ENCODE measurements around the gene C13orf46.

GRCh38 chr13:114011226-114011625, 37.4 kb upstream of the C13orf46 start:
- no peak for TF ChIP-seq CTCF (IDR thresholded peaks at IDR 0.05; ENCODE audit: control extremely low read depth in 1 of 3, insufficient read depth in 1 of 3, low read depth in 1 of 3, low read length in 3 of 3)
- TF ChIP-seq POLR2A (IDR thresholded peaks at IDR 0.05; ENCODE audit: control extremely low read depth in 1 of 2, low read depth in 2 of 2, low read length in 2 of 2): no peak
- no peak for TF ChIP-seq CHD2 (IDR thresholded peaks at IDR 0.05; ENCODE audit: low read length)
- no peak for TF ChIP-seq GABPA (IDR thresholded peaks at IDR 0.05; ENCODE audit: borderline replicate concordance, insufficient read depth, low read length)
- TF ChIP-seq KDM5A (IDR thresholded peaks at IDR 0.05; ENCODE audit: low read length): no peak
- no peak for TF ChIP-seq CEBPB (IDR thresholded peaks at IDR 0.05; ENCODE audit: low read depth, low read length)
- TF ChIP-seq RFX5 (IDR thresholded peaks at IDR 0.05; ENCODE audit: borderline replicate concordance, low read depth, low read length): no peak
- TF ChIP-seq KDM1A (IDR thresholded peaks at IDR 0.05; ENCODE audit: borderline replicate concordance, low read length): no peak
- no peak for TF ChIP-seq JUN (IDR thresholded peaks at IDR 0.05; ENCODE audit: low read depth, low read length)

All from H1 (cell line).